ENCODE data around the gene MRPL34. TPM values are rescaled to one million over a fixed set of nuclear protein-coding genes. Genes with fewer than 3 reads are reported as not detected.
A peak's percentile ranks its signal among the peaks of the same experiment; 100 is the strongest.

MRPL34 gene
- total and polyA plus RNA-seq, 9 of the 15 experiments (the other 6 are each of a cell fraction or from before 2014, with no cell fraction given), result 11.5 to 256 (median 72.5) TPM

DNA sequence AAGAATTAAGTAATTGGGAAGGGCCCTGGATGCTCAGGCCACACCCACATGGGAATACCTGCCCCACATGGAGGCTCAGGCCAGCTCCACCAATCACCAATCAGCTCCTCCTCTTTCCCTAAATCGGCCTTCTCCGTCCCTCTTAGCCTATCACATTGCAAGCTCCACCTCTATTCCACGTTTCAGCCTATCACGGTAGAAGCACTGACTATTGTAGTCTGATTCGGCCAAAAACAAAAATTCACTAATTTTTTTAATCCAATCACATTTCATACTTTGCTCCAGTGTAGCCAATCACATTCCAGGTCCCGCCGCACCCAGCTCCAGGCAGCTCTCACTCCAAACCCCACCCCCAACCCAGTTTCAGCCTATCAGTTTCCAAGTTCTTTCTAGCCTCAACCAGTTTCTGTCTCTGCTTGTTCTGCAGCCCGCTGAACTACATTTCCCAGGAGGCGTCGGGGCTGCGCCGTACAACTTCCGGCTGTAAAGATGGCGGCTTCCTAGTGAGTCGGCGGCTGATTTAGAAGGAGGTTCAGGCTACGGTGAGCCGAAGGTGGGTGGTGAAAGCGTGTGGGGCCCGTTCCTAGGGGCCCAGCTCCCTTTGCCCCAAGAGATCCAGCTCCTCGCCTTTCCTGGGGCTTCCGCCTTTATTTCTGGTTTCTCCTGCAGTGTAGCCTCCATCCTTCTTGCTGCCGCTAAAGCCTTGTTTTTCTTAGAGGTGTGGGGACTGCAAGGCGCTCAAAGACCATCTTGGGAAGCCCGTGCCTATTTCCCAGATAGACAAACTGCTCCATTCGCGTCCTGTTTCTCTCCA is 38.5 kb upstream of the MRPL34 start, which contains the start of gene BABAM1 (continued):
- no peak for TF ChIP-seq NR4A1 (CRISPR knock-in tag; IDR thresholded peaks at IDR 0.05)
- peak; percentile 93 for TF ChIP-seq NR4A1 (tag; IDR thresholded peaks at IDR 0.05)
- TF ChIP-seq CBX1 (IDR thresholded peaks at IDR 0.05; ENCODE audit: low read depth), result no peak
- TF ChIP-seq MAFK (IDR thresholded peaks at IDR 0.05; ENCODE audit: low read length), result no peak; the same call in 1 of the 2 replicates
- peak; percentile 86 for TF ChIP-seq ETV1 (tag; conservative IDR thresholded peaks at IDR 0.05; ENCODE audit: low read depth)
- TF ChIP-seq, protein P1, sequence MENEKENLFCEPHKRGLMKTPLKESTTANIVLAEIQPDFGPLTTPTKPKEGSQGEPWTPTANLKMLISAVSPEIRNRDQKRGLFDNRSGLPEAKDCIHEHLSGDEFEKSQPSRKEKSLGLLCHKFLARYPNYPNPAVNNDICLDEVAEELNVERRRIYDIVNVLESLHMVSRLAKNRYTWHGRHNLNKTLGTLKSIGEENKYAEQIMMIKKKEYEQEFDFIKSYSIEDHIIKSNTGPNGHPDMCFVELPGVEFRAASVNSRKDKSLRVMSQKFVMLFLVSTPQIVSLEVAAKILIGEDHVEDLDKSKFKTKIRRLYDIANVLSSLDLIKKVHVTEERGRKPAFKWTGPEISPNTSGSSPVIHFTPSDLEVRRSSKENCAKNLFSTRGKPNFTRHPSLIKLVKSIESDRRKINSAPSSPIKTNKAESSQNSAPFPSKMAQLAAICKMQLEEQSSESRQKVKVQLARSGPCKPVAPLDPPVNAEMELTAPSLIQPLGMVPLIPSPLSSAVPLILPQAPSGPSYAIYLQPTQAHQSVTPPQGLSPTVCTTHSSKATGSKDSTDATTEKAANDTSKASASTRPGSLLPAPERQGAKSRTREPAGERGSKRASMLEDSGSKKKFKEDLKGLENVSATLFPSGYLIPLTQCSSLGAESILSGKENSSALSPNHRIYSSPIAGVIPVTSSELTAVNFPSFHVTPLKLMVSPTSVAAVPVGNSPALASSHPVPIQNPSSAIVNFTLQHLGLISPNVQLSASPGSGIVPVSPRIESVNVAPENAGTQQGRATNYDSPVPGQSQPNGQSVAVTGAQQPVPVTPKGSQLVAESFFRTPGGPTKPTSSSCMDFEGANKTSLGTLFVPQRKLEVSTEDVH (IDR thresholded peaks at IDR 0.05; ENCODE audit: low read depth, partially characterized antibody), result peak; percentile 36
- no peak for TF ChIP-seq ZNF561 (CRISPR knock-in tag; conservative IDR thresholded peaks at IDR 0.05)
- no peak for TF ChIP-seq HMG20A (CRISPR knock-in tag; conservative IDR thresholded peaks at IDR 0.05)
- peak; percentile 55 for TF ChIP-seq POU5F1 (IDR thresholded peaks at IDR 0.05; ENCODE audit: borderline replicate concordance, low read depth, low read length, partially characterized antibody)
- TF ChIP-seq, protein P2, sequence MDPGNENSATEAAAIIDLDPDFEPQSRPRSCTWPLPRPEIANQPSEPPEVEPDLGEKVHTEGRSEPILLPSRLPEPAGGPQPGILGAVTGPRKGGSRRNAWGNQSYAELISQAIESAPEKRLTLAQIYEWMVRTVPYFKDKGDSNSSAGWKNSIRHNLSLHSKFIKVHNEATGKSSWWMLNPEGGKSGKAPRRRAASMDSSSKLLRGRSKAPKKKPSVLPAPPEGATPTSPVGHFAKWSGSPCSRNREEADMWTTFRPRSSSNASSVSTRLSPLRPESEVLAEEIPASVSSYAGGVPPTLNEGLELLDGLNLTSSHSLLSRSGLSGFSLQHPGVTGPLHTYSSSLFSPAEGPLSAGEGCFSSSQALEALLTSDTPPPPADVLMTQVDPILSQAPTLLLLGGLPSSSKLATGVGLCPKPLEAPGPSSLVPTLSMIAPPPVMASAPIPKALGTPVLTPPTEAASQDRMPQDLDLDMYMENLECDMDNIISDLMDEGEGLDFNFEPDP (CRISPR knock-in tag; IDR thresholded peaks at IDR 0.05), result 0 out of 2 replicates have a peak, but pooled peaks have one; percentile 20
- TF ChIP-seq, protein P3, sequence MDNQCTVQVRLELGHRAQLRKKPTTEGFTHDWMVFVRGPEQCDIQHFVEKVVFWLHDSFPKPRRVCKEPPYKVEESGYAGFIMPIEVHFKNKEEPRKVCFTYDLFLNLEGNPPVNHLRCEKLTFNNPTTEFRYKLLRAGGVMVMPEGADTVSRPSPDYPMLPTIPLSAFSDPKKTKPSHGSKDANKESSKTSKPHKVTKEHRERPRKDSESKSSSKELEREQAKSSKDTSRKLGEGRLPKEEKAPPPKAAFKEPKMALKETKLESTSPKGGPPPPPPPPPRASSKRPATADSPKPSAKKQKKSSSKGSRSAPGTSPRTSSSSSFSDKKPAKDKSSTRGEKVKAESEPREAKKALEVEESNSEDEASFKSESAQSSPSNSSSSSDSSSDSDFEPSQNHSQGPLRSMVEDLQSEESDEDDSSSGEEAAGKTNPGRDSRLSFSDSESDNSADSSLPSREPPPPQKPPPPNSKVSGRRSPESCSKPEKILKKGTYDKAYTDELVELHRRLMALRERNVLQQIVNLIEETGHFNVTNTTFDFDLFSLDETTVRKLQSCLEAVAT (IDR thresholded peaks at IDR 0.05), result peak in 1 of 2 experiments; percentile 96; a peak in 2 of 4 replicates
- TF ChIP-seq MEIS2 (IDR thresholded peaks at IDR 0.05; ENCODE audit: partially characterized antibody), result no peak
- no peak for TF ChIP-seq FOXK1 (CRISPR knock-in tag; IDR thresholded peaks at IDR 0.05; ENCODE audit: borderline replicate concordance)

Measured in K562 (cell line).